Fibroblast of pulmonary artery (primary cell): Measurements from ENCODE around the gene TTLL12.

Source experiments
- DNase-seq: peaks from one replicate; pipeline ENCODE4 v3.0.0-alpha.2; 2010; ENCODE audit warnings: low read depth
- H3K4me3 ChIP-seq: replicated peaks from 2 replicates; pipeline ENCODE4 v1.5.1; 2011; ENCODE audit warnings: low read depth, mild to moderate bottlenecking, control low read depth, low read length, moderate library complexity
- TF ChIP-seq, protein P1 (sequence below): IDR thresholded peaks from 2 replicates; pipeline ENCODE4 v1.5.1; 2011; ENCODE audit warnings: mild to moderate bottlenecking, control low read depth, low read length, inconsistent platforms; ENCODE audit errors: missing control alignments

Gene TTLL12

DNA sequence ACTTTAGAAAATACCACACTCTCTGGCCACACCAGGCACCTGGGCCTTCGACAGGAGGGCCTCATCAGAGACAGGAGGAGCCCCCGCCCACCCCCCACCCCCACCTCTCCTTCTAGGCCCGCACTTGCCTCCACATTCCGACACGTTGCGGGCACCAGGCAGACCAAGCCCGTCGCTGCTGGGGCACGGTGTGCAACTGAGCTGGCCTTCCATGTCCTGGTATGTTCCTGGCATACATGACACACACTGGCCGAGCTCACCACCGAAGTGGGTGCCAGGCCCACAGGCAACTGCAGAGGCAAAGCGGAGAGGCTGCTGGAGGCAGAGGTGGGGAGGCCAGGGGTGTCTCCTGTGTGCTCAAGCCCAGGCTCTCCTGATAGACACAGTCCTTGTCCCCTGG lies 27.0 kb upstream of the TTLL12 start:
- no peak for DNase-seq
- TF ChIP-seq, protein P1, sequence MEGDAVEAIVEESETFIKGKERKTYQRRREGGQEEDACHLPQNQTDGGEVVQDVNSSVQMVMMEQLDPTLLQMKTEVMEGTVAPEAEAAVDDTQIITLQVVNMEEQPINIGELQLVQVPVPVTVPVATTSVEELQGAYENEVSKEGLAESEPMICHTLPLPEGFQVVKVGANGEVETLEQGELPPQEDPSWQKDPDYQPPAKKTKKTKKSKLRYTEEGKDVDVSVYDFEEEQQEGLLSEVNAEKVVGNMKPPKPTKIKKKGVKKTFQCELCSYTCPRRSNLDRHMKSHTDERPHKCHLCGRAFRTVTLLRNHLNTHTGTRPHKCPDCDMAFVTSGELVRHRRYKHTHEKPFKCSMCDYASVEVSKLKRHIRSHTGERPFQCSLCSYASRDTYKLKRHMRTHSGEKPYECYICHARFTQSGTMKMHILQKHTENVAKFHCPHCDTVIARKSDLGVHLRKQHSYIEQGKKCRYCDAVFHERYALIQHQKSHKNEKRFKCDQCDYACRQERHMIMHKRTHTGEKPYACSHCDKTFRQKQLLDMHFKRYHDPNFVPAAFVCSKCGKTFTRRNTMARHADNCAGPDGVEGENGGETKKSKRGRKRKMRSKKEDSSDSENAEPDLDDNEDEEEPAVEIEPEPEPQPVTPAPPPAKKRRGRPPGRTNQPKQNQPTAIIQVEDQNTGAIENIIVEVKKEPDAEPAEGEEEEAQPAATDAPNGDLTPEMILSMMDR = no peak
- H3K4me3 ChIP-seq = no peak overlapping the region

DNA sequence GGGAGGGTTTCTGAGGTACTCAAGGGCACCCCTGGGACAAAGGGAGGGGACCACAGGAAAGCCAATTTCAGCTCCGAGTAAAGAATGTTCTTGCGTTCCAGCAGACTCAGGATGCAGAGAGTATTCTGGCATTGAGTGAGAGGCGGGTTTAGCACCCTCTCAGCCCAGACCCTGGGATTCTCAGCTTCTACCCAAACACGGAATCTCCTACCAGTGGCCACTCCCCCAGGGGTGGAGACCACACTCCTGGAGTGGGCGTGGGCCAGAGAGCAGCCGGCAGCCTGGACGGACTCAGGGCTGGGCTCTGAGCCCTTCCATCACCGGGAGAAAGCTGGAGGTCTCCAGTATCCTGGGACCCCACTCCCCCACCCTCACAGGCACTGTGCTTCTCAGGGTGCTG lies 26.1 kb upstream of the TTLL12 start:
- TF ChIP-seq, protein P1 = no peak
- no peak overlapping the region for H3K4me3 ChIP-seq
- DNase-seq = no peak

DNA sequence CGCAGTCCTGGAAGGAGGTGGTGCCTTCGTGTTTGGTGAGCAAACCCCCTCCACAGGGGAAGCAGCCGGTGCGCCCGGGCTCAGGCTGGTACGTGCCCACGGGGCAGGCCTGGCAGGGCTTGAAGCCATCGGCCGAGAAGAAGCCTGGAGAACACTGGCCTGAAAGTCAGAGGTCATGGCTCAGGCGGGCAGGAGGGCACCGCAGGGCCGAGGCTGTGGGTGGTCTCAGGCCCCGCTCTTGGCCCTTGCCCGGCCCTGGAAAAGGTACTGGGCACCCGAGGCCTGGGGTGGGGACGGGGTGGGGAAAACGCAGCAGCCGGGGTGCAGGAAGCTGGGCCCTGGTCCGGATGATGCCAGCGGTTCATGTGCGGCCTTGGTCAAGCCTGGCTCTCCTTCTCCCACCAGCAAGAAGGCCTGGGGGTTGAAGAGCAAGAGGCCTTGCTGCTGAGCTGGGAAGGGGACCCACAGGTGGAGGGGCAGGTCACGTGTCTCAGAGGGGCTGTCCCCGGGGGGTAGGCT lies 25.6 kb upstream of the TTLL12 start:
- DNase-seq = no peak
- no peak overlapping the region for H3K4me3 ChIP-seq
- TF ChIP-seq, protein P1 = no peak

DNA sequence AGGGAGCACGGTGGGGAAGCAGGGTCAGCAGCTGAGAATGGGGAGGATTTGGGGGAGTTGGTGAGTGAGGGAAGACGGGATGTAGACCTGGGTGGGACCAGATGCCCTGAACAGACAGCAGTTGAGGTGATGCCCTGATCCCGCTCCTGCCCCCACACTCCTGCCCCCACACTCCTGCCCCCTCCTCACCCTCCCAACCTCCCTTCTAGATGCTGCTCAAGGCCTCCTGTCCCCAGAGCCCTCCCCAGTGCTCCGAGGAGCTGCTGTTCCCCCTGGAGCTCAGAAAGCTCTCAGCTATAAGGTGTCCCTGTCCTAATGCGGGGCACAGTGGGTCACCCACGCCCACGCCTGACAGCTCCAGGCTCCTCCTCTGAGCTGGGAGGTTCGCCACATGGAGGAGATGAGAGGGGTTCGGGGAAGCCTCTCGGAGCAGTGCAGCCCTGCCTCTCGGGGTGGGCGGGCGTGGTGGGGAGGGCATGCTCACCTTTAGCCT lies 25.1 kb upstream of the TTLL12 start:
- TF ChIP-seq, protein P1 = no peak
- DNase-seq = no peak
- H3K4me3 ChIP-seq = no peak overlapping the region

DNA sequence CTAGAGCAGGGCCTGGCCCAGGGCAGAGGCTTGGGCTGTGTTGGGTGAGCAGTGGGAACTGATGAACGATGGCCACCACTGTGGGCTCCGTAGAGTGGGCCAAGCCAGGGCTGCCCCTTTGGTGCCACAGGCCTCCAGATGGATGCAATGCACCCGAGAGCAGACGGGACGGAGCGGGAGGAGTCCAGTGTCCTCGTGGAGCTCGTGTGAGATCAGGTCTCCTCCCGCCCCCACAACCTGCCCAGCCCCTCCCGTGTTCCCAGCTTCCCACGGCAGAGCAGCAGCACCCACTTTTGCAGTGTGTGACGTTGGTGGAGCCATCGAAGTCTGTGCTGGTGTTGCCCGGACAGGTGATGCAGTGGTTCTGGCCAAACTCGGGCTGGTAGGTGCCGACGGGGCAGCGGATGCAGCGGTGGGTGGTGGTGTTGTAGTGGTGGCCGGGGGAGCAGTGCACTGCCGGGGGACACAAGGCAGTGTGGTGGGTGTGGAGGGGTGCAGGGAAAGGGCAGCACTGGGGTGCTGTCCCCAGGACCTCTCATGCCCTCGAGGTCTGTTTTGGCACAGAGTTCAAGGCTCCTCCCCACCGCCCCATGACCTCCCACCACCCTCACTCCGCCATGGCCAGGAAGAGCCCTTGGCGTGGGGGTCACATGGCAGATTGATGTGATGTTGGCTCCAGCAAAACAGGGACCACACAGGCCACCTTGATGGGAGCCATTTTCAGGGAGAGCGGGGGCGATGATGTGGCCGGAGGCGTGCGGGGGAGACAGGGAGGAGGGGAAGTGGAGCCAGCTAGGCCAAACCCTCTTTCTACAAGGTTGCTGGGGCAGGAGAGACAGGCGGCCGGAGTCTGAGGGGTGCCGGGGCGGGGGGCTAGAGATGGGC lies 23.9 kb upstream of the TTLL12 start:
- no peak for DNase-seq
- TF ChIP-seq, protein P1 = no peak
- H3K4me3 ChIP-seq = no peak overlapping the region

DNA sequence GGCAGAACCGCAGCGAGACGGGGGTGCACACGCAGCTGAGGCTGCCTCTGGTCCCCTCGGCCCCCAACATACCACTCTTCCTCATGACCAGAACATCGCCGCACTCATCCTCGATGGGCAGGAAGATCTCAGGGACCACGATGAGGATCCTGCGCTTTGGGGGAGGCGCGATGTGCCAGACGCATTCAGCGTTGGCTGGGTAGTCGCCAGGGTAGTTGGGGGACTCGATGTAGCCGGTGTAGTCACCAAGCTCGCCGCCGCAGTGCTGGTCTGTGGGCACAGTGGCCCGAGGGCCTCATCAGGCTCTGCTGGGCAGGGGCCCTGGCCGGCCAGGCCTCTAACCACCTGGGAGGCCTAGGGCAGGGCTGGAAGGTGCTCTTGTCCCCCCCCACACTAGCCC lies 23.0 kb upstream of the TTLL12 start:
- DNase-seq = no peak
- no peak overlapping the region for H3K4me3 ChIP-seq
- TF ChIP-seq, protein P1 = no peak
